Keratinocyte (primary cell): Measurements from ENCODE around the gene SOX14. TPM values are rescaled to one million over a fixed set of nuclear protein-coding genes. Genes with fewer than 3 reads are reported as not detected.

ENCODE experiments used
- DNase-seq: peaks from one replicate; pipeline ENCODE4 v3.0.0-alpha.2; 2011; ENCODE audit warnings: low read depth, missing footprints, low spot score
- FAIRE-seq: peaks from 2 replicates; lab custom pipeline; 2011; peaks lifted over from hg19 to GRCh38; lab: Jason Lieb, UNC
- H2AFZ ChIP-seq: 2 replicates; pipeline ENCODE4 v1.6.0; 2012; ENCODE audit warnings: low read length, control low read depth, inconsistent platforms; ENCODE audit not compliant: control insufficient read depth
- H3K27ac ChIP-seq: 2 replicates; pipeline ENCODE4 v1.5.1; 2011; ENCODE audit warnings: low read length; ENCODE audit not compliant: control insufficient read depth, insufficient read depth
- H3K27me3 ChIP-seq: 3 replicates; pipeline ENCODE4 v1.6.0; 2011; ENCODE audit warnings: low read length; ENCODE audit not compliant: control insufficient read depth, insufficient read depth; ENCODE audit errors: extremely low read depth
- H3K36me3 ChIP-seq, 2 experiments: 2 replicates in 1 of 2; 3 replicates in 1 of 2; pipeline ENCODE4 v1.5.1; 2011; ENCODE audit warnings: low read length in 2 of 2, mild to moderate bottlenecking in 1 of 2; ENCODE audit not compliant: control insufficient read depth in 2 of 2, insufficient read depth in 2 of 2; ENCODE audit errors: extremely low read depth in 1 of 2
- H3K4me1 ChIP-seq: 3 replicates; pipeline ENCODE4 v1.5.1; 2011; ENCODE audit warnings: low read length; ENCODE audit not compliant: control insufficient read depth, insufficient read depth; ENCODE audit errors: extremely low read depth
- H3K4me2 ChIP-seq: 3 replicates; pipeline ENCODE4 v1.6.0; 2011; ENCODE audit warnings: low read depth, low read length; ENCODE audit not compliant: control insufficient read depth, insufficient read depth; ENCODE audit errors: extremely low read depth
- H3K4me3 ChIP-seq, 3 experiments: fragments of 200-600 bp in 1 of 3; sonication (generic) in 1 of 3; 2 replicates in 2 of 3; 3 replicates in 1 of 3; pipeline ENCODE4 v1.5.1; 2011 to 2016; ENCODE audit warnings: low read length in 3 of 3, mild to moderate bottlenecking in 3 of 3, control low read depth in 2 of 3, inconsistent platforms in 1 of 3, low read depth in 1 of 3, mixed read lengths in 1 of 3, mixed run types in 1 of 3, moderate library complexity in 1 of 3; ENCODE audit not compliant: control insufficient read depth in 2 of 3, insufficient read depth in 2 of 3; ENCODE audit errors: extremely low read depth in 1 of 3
- H3K79me2 ChIP-seq: 2 replicates; pipeline ENCODE4 v1.6.0; 2012; ENCODE audit warnings: low read length; ENCODE audit not compliant: control insufficient read depth, insufficient read depth
- H3K9ac ChIP-seq: 3 replicates; pipeline ENCODE4 v1.6.0; 2011; ENCODE audit warnings: low read length; ENCODE audit not compliant: control insufficient read depth, insufficient read depth; ENCODE audit errors: extremely low read depth
- H3K9me1 ChIP-seq: 3 replicates; pipeline ENCODE4 v1.6.0; 2011; ENCODE audit warnings: low read length; ENCODE audit not compliant: control insufficient read depth, insufficient read depth; ENCODE audit errors: extremely low read depth
- H3K9me3 ChIP-seq: 2 replicates; pipeline ENCODE4 v1.5.1; 2012; ENCODE audit warnings: low read depth, low read length; ENCODE audit not compliant: control insufficient read depth
- H4K20me1 ChIP-seq: 3 replicates; pipeline ENCODE4 v1.6.0; 2011; ENCODE audit warnings: low read length; ENCODE audit not compliant: control insufficient read depth, insufficient read depth; ENCODE audit errors: extremely low read depth
- CTCF ChIP-seq, 3 experiments: IDR thresholded peaks in 1 of 3; conservative IDR thresholded peaks in 1 of 3; optimal IDR thresholded peaks in 1 of 3; 2 replicates in 2 of 3; 3 replicates in 1 of 3; pipeline versions ENCODE3 to v1.5.1; 2011; ENCODE audit warnings: low read length in 3 of 3, mild to moderate bottlenecking in 3 of 3, moderate library complexity in 2 of 3, control low read depth in 1 of 3, inconsistent platforms in 1 of 3; ENCODE audit not compliant: insufficient read depth in 2 of 3; ENCODE audit errors: extremely low read depth in 1 of 3
- EZH2 ChIP-seq: IDR thresholded peaks from one replicate; pipeline ENCODE4 v1.6.1; 2012; ENCODE audit warnings: inconsistent platforms, mild to moderate bottlenecking, low read length, moderate library complexity
- dilution Hi-C: fragments of 300-500 bp; cut with MboI; formaldehyde crosslinking; loops from one replicate; pipeline ENCODE4 v1.7.0; 2020; ENCODE audit warnings: low sequenced_read_pairs; ENCODE audit not compliant: extremely low pct_ligation_motif_present
- polyA minus RNA-seq, 3 experiments: library from RNA; depleted of rRNA, polyadenylated mRNA; stranded (reverse); fragments of >200 nt; gene quantifications; 1 replicate in 1 of 3; 2 replicates in 1 of 3; 3 replicates in 1 of 3; pipeline ENCODE4 v1.2.3, GENCODE V29; 2011
- polyA plus RNA-seq, 5 experiments: library from polyadenylated mRNA; depleted of rRNA in 3 of 5; stranded (reverse) in 3 of 5; stranded (forward) in 1 of 5; unstranded in 1 of 5; fragments of >200 nt; gene quantifications; 1 replicate in 1 of 5; 2 replicates in 3 of 5; 3 replicates in 1 of 5; pipeline versions ENCODE4 v1.2.1 to v1.2.3, GENCODE V29; 2011 to 2012; ENCODE audit warnings: missing spikeins in 2 of 5, low read depth in 1 of 5, low replicate concordance in 1 of 5

The SOX14 gene
- not detected in 3 replicates for polyA plus RNA-seq
- not detected for polyA plus RNA-seq (2011; ENCODE audit: low read depth)
- not detected in 2 replicates for polyA plus RNA-seq (2011; cell fraction: cytosol; rRNA removed)
- polyA plus RNA-seq (2011; cell fraction: nucleus; rRNA removed), result not detected in 2 replicates
- polyA plus RNA-seq (2012; ENCODE audit: low replicate concordance), result not detected in 2 replicates
- not detected in 3 replicates for polyA minus RNA-seq
- not detected for polyA minus RNA-seq (2011; cell fraction: cytosol; rRNA and poly(A)+ RNA removed)
- polyA minus RNA-seq (2011; cell fraction: nucleus; rRNA and poly(A)+ RNA removed), result not detected in 2 replicates

GRCh38 chr3:137764001-137764433 is at the start of gene SOX14:
SOX14 (plus strand) TSS chr3:137764315; CDS start chr3:137764785, 470 bp downstream.
- TF ChIP-seq CTCF (optimal IDR thresholded peaks at IDR 0.05 in 1 of 3, IDR thresholded peaks at IDR 0.05 in 1 of 3, conservative IDR thresholded peaks at IDR 0.05 in 1 of 3; ENCODE audit: extremely low read depth in 1 of 3, insufficient read depth in 2 of 3, low read length in 3 of 3) (no peak), EZH2 (peak; percentile 90)

DNA sequence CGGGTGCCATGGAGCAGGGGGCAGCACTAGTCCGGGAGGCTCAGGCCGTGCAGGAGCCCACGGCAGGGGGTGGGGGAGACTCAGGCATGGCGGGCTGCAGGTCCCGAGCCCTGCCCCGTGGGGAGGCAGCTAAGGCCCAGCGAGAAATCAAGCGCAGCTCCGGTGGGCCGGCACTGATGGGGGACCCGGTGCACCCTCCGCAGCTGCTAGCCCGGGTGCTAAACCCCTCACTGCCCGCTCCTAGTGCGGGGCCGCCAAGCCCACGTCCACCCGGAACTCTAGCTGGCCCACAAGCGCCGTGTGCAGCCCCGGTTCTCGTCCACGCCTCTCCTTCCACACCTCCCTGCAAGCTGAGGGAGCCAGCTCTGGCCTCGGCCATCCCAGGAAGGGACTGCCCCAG is 49.6 kb upstream of the SOX14 start:
- Histone ChIP-seq H2AFZ (no peak overlapping the region), H3K36me3 (no peaks in the 10 kb centered on the region), H3K4me2 (no peak overlapping the region), H3K9me1 (no peaks in the 10 kb centered on the region), H3K9ac (no peak overlapping the region), H3K27me3 (no peaks in the 10 kb centered on the region), H3K4me1 (no peaks in the 10 kb centered on the region), H3K79me2 (no peaks in the 10 kb centered on the region), H3K4me3 (no peak overlapping the region), H4K20me1 (no peaks in the 10 kb centered on the region), H3K9me3 (no peaks in the 10 kb centered on the region), H3K27ac (no peak overlapping the region)
- TF ChIP-seq CTCF (optimal IDR thresholded peaks at IDR 0.05 in 1 of 3, IDR thresholded peaks at IDR 0.05 in 1 of 3, conservative IDR thresholded peaks at IDR 0.05 in 1 of 3; ENCODE audit: extremely low read depth in 1 of 3, insufficient read depth in 2 of 3, low read length in 3 of 3), result no peak
- no peak for TF ChIP-seq EZH2
- dilution Hi-C loops, result no loop called here
- DNase-seq (no peak), FAIRE-seq (no peak)

More at GRCh38 chr3:137764001-137764433, at the start of gene SOX14:
- Histone ChIP-seq H3K27me3 (peaks cover 97% of the 10 kb centered on the region), H3K9me1 (no peaks in the 10 kb centered on the region), H3K4me1 (peaks cover 9% of the 10 kb centered on the region), H4K20me1 (peaks cover 3% of the 10 kb centered on the region), H3K9ac (no peak within 1 kb of the TSS), H3K79me2 (no peaks in the 10 kb centered on the region), H3K9me3 (no peaks in the 10 kb centered on the region), H3K36me3 (no peaks in the 10 kb centered on the region), H3K4me2 (peak within 1 kb of the TSS; percentile 67), H2AFZ (no peak within 1 kb of the TSS), H3K4me3 (peak within 1 kb of the TSS in 1 of 3 experiments; percentile 1), H3K27ac (no peak within 1 kb of the TSS)
- dilution Hi-C loops, result no loop called here
- FAIRE-seq (no peak), DNase-seq (no peak)
